B cell (primary cell): ENCODE measurements around the gene GLB1L3.

Source experiments
- EZH2 ChIP-seq: IDR thresholded peaks from 2 replicates; pipeline ENCODE4 v1.6.1; 2012; ENCODE audit warnings: borderline replicate concordance, low read depth, mild to moderate bottlenecking, moderate library complexity, low read length; ENCODE audit not compliant: insufficient read depth, poor library complexity, severe bottlenecking
- TF ChIP-seq, protein P1 (sequence below): fragments of 200-600 bp; IDR thresholded peaks from one replicate; pipeline ENCODE4 v1.8.0; 2022; ENCODE audit warnings: antibody characterized with exemption, mild to moderate bottlenecking

DNA sequence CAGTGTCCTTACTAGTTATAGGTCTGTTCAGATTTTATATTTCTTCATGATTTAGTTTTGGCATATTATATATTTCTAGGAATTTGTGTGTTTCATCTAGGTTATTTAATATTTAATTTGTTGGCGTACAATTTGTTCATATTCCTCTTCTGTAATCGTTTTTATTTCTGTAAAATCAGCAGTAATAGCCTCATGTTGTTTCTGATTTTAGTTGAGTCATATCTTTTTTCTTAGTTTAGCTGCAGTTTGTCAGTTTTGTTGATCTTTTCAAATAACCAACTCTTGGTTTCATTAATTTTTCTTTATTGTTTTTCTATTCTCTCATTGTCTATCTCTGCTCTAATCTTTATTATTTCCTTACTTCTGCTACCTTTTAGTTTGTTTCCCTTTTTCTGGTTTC, 75.9 kb downstream of the GLB1L3 start:
- TF ChIP-seq, protein P1, sequence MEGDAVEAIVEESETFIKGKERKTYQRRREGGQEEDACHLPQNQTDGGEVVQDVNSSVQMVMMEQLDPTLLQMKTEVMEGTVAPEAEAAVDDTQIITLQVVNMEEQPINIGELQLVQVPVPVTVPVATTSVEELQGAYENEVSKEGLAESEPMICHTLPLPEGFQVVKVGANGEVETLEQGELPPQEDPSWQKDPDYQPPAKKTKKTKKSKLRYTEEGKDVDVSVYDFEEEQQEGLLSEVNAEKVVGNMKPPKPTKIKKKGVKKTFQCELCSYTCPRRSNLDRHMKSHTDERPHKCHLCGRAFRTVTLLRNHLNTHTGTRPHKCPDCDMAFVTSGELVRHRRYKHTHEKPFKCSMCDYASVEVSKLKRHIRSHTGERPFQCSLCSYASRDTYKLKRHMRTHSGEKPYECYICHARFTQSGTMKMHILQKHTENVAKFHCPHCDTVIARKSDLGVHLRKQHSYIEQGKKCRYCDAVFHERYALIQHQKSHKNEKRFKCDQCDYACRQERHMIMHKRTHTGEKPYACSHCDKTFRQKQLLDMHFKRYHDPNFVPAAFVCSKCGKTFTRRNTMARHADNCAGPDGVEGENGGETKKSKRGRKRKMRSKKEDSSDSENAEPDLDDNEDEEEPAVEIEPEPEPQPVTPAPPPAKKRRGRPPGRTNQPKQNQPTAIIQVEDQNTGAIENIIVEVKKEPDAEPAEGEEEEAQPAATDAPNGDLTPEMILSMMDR = no peak
- TF ChIP-seq EZH2 = no peak
